HG03097 (cell line): ENCODE results near the gene RIMKLB.
"Not testable (repeated sequence)": the region's sequence is repeated elsewhere in the genome, so short reads cannot be mapped to it uniquely, and the experiment has no call there.

Experiments used
- ATAC-seq: cut with Tn5 transposase; IDR thresholded peaks from one replicate; pipeline ENCODE4 v1.9.1; 2021; ENCODE audit not compliant: unreplicated experiment, low FRiP score

Gene RIMKLB

DNA sequence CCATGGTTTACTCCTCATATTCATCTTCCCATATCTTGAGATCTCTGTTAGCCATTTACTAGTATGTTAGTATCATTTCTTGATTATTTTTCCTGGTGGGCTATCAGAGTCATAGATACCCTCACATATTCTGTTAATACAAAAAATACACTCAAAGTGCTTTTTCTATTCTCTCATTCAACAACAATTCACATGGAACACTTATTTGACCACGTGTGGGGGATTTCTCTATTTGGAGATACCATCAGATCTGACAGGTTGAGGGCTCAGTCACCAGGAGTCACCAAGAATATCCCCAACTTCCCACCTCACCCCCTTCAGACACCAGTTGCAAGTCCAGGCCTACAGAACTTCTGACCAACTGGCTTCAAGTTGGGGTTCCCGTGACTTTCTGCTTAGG lies 72.7 kb downstream of the RIMKLB start:
- ATAC-seq = no peak

DNA sequence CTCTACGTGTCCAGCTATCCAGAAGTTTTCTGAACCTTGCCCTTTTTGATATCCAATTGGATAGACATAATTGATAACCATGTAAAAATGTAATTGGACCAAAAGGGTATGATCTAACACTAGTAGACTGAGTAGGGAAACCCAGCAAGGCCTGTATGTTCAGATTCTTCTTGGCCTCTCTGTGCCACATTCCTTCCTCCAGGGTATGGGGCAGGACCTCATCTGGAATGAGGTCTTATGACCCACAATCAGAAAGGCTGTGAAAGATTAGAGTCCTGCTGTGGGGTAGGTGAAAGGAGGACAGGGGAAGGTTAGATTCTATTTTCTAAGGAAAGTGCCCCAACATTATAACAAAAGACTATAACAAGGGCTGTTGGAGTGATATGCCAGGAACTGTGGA lies 73.3 kb downstream of the RIMKLB start:
- ATAC-seq = no peak

DNA sequence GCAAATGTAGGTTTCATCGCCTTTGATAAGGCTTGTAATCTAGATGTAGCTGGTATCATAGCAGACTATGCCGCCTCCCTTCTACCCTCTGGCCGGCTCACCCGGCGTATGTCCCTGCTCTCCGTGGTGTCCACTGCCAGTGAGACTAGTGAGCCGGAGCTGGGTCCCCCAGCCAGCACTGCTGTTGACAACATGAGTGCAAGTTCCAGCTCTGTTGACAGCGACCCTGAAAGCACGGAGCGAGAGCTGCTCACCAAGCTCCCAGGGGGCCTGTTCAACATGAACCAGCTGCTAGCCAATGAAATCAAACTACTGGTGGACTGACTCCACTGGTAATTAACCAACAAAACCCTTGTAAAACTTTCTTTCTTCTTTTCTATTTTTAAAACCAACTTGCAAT lies 75.7 kb downstream of the RIMKLB start:
- ATAC-seq = no peak

DNA sequence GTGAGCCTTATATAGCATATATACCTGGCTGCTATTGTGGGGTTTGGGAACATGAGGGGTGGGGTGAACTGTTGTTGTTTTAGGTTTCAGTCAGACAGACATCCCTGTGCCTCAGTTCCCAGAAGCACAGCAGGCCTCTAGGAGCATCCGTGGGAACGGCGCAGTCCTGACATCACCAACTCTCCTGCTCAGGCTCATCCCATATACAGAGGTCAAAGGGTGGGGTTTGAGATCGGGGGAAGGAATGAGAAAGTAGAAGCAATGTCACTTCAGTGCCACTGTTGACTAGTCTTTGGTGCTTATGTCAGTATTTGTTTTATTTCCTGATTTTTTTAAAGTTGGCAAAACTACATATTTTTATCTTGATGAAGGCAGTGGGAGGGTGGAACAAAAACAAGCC lies 81.5 kb downstream of the RIMKLB start:
- no peak for ATAC-seq

DNA sequence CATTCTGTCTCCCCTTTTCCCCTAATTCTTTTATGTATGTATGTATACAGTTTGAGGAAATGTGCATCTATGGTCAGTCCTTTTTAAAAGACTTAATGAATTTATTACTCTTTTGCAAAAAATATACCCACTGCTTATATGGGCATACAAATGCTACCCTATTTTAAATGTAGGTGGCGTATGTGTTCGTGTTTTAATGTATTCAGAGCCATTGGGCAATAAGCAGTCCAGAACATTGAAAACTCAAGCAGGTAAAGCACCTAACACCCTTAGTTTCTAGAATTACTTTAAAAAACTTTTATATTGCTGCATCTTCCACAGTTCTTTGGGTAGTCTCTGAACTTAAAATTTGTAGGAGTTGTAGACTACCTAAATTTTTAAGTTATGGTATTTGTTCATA lies 82.1 kb downstream of the RIMKLB start:
- no peak for ATAC-seq

DNA sequence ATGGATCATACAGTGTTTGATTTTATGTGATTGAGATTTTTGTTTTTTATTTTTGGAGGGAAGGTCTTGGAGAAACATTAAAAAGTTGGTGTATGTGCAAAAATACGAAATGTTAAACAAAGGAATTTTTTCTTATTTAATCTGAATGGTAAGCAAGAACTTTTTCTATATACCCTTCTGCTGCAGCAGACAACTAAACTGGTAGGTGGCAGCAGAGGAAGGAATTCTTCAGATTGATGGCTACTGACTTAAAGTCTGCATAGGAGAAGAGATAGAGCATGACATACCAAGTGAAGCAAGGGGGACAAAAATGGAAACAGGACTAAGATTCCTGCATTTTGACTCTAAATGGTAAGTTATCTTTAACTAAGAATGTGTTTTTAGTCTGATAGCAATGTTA lies 82.6 kb downstream of the RIMKLB start:
- no peak for ATAC-seq

DNA sequence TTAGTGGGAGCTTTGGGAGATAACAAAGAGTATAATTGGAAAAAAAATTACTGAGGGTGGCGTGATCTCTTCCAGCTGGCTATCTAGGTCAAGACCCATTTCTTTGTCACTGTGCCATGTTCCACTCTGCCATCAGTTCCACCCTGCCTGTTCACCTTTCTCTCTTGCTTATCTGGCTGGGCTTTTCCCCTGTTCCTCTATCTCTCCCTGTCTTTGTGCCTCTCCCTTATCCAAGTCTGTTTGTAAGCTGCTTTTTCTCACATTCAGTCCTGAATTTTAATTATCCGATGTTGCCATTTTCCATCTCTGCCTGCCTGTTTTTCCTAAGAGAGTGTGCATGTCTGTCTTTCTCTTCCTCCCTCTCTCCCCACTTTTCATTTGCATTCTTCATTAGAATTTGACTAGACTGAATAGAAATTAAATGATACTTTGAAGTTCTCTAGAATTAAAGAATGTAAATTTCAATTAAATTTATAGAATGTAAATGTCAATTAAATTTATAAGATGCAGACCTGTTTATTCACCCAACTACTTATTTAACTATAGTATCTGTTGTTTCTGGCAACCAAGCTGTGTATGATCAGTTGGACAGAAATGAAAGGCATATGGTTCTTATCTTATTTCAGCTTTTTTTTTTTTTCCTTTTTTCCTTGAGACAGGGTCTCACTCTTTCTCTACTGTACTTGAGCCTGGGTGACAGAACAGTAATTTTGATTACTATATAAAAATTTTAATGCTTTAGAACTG lies 83.8 kb downstream of the RIMKLB start:
- no peak for ATAC-seq

DNA sequence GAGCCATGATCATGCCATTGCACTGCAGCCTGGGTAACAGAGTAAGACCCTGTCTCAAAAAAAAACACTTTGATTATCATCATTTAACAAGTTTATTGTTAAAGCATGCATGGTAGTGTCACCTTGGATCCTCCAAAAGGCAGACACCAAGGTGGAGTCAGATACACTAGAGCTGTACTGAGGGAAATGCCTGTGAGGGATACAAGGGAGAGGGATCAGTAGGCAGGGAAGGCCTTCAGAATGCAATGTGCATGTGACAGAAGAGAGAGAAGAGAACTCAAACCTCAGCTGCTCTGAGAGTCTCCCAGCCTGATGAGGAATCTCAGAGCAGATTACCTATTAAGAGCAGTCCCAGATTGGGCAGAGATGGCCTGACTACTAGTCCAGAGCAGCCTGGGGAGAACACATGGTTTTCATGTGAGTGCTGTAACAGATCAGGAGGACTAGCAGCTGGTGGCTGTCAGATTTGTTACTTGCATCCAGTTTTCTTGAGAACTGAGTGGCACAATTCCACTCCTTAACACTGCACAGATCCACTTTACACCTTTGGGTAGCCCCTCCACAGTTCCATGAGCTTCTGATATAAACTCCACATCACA lies 86.6 kb downstream of the RIMKLB start:
- no peak for ATAC-seq

DNA sequence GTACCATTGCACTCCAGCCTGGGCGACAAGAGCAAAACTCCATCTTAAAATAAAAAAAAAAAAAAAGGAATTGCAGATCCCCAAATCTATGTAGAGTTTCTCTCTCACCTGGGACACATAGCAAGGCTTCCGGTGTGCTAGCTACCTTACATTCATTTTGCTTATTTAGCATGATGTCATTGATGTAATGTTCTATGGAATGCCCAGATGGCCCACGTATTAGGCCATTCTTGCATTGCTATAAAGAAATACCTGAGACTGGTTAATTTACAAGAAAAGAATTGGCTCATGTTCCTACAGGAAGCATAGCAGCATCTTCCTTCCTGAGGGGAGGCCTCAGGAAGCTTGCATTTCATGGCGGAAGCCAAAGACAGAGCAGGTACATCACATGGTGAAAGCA lies 87.7 kb downstream of the RIMKLB start:
- no peak for ATAC-seq

DNA sequence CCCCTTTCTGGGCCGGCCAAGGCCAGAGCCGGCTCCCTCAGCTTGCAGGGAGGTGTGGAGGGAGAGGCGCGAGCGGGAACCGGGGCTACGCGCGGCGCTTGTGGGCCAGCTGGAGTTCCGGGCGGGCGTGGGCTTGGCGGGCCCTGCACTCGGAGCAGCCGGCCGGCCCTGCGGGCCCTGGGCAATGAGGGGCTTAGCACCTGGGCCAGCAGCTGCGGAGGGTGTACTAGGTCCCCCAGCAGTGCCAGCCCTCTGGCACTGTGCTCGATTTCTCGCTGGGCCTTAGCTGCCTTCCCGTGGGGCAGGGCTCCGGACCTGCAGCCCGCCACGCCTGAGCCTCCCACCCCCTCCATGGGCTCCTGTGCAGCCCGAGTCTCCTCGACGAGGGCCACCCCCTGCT lies 89.4 kb downstream of the RIMKLB start:
- not testable (repeated sequence) for ATAC-seq

DNA sequence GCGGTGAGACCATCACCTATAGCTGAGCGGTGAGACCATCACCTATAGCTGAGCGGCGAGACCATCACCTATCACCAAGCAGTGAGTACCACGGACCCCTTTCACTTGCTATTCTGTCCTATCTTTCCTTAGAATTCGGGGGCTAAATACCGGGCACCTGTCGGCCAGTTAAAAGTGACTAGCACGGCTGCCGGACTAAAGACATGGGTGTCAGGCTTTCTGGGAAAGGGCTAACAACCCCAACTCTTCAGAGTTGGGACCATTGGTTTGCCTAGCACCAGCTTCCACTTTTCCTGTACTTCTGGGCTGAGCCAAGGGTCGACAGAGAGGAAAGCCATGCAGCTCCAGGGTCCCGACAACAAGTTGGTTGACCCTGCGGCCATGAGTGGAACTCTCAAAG lies 90.9 kb downstream of the RIMKLB start:
- not testable (repeated sequence) for ATAC-seq

DNA sequence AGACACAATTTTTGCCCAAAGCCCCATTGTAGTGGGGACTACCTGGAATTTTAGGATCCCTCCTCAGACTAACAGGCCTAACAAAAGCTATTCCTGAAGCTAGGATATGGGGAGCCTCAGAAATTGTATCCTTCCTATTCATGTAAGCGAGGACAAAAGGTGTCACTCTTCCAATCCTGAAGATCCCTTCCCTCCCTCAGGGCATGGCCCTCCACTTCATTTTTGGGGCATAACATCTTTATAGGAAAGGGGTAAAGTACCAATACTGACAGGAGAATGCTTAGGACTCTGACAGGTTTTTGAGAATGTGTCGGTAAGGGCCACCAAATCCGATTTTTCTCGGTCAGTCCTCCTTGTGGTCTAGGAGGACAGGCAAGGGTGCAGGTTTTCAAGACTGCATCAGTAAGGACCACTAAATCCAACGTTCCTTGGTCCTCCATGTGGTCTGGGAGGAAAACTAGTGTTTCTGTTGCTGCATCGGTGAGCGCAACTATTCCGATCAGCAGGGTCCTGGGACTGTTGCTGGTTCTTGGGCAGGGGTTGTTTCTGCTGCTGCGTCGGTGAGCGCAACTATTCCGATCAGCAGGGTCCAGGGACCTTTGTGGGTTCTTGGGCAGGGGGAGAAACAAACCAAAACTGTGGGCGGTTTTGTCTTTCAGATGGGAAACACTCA lies 91.7 kb downstream of the RIMKLB start:
- ATAC-seq = not testable (repeated sequence)

DNA sequence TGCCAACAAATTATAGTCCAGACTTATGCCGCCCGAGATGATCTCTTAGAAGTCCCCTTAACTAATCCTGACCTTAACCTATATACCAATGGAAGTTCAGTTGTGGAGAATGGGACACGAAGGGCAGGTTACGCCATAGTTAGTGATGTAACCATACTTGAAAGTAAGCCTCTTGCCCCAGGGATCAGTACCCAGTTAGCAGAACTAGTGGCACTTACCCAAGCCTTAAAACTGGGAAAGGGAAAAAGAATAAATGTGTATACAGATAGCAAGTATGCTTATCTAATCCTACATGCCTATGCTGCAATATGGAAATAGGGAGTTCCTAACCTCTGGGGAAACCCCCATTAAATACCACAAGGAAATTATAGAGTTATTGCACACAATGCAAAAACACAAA lies 95.4 kb downstream of the RIMKLB start:
- ATAC-seq = not testable (repeated sequence)

DNA sequence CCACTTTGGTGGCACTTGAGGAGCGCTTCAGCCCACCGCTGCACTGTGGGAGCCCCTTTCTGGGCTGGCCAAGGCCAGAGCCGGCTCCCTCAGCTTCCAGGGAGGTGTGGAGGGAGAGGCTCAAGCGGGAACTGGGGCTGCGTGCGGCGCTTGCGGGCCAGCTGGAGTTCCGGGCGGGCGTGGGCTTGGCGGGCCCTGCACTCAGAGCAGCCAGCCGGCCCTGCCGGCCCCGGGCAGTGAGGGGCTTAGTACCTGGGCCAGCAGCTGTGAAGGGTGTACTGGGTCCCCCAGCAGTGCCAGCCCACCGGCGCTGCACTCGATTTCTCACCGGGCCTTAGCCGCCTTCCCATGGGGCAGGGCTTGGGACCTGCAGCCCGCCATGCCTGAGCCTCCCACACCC lies 96.8 kb downstream of the RIMKLB start:
- ATAC-seq = not testable (repeated sequence)

DNA sequence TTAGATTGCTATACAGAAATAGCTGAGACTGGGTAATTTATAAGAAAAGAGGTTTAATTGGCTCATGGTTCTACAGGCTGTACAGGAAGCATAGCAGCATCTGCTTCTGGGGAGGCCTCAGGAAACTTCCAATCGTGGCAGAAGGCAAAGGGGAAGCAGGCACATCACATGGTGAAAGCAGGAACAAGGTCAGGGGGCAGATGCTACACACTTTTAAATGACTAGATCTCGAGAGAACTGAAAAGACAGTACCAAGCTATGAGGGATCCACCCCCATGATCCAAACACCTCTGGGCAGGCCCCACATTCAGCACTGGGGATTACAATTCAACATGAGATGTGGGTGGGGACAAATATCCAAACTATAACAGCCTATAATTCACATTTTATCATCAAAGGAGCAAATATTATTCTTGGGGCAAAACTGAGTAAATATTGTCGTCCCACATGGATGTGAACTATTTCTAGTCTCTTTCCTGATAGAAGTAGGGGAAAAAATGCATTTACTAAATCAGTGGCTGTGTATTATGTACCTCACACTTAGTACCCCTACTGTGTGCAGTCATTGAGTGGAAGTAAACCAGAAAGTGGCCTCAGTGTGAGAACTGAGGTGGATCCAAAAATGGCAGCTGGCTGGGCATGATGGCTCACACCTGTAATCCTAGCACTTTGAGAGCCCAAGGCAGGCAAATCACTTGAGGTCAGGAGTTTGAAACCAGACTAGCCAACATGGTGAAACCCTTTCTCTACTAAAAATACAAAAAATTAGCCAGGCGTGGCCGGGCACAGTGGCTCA lies 99.2 kb downstream of the RIMKLB start:
- no peak for ATAC-seq

DNA sequence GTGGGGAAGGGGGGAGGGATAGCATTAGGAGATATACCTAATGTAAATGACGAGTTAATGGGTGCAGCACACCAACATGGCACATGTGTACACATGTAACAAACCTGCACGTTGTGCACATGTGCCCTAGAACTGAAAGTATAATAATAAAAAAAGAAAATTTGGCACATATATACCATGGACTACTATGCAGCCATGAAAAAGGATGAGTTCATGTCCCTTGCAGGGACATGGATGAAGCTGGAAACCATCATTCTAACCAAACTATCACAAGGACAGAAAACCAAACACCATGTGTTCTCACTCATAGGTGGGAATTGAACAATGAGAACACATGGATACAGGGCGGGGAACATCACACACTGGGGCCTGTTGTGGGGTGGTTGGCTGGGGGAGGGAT lies 103.4 kb downstream of the RIMKLB start:
- ATAC-seq = not testable (repeated sequence)

DNA sequence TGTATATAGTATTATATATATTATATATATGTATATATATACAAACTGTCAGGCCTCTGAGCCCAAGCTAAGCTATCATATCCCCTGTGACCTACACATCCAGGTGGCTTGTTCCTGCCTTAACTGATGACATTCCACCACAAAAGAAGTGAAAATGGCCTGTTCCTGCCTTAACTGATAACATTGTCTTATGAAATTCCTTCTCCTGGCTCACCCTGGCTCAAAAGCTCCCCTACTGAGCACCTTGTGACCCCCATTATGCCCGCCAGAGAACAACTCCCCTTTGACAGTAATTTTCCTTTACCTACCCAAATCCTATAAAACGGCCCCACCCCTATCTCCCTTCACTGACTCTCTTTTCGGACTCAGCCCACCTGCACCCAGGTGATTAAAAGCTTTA lies 107.0 kb downstream of the RIMKLB start:
- not testable (repeated sequence) for ATAC-seq

DNA sequence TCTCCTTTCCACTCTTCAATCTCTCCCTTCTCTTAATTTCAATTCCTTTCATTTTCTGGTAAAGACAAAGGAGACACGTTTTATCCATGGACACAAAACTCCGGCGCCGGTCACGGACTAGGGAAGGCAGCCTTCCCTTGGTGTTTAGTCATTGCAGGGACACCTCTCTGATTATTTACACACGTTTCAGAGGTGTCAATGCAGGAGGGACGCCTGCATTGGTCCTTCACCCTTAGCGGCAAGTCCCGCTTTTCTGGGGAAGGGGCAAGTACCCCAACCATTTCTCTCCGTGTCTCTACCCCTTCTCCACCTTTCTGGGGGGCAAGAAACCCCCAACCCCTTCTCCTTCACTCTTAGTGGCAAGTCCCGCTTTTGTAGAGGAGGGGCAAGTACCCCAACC lies 107.7 kb downstream of the RIMKLB start:
- ATAC-seq = not testable (repeated sequence)

DNA sequence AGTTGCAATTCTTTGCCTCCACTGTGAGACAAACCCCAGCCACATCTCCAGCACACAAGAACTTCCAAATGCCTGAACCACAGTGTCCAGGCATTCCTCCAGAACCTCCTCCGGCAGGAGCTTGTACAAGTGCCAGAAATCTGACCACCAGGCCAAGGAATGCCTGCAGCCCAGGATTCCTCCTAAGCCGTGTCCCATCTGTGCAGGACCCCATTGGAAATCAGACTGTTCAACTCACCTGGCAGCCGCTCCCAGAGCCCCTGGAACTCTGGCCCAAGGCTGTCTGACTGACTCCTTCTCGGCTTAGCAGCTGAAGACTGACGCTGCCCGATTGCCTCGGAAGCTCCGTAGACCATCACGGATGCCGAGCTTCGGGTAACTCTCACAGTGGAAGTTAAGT lies 109.3 kb downstream of the RIMKLB start:
- ATAC-seq = not testable (repeated sequence)

DNA sequence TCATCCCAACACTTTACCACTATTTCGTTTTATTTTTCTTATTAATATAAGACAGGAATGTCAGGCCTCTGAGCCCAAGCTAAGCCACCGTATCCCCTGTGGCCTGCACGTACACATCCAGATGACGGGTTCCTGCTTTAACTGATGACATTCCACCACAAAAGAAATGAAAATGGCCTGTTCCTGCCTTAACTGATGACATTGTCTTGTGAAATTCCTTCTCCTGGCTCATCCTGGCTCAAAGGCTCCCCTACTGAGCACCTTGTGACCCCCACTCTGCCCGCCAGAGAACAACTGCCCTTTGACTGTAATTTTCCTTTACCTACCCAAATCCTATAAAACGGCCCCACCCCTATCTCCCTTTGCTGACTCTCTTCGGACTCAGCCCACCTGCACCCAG lies 112.3 kb downstream of the RIMKLB start:
- ATAC-seq = not testable (repeated sequence)
